Ramos (cell line): Measurements from ENCODE around the gene TOE1.
"Not testable (repeated sequence)": the region's sequence is repeated elsewhere in the genome, so short reads cannot be mapped to it uniquely, and the experiment has no call there.

Source experiments
- in situ Hi-C: fragments of 300-500 bp; cut with MboI; formaldehyde crosslinking; loops from one replicate; pipeline ENCODE4 v1.14.3; 2022; ENCODE audit warnings: low sequenced_read_pairs; ENCODE audit not compliant: unreplicated experiment

Gene TOE1

GRCh38 chr1:45348966-45349677 is 9.2 kb downstream of the TOE1 start:
- in situ Hi-C loops: loop anchor here (5.0 kb wide), 1 partner anchor 143 kb away; the partner anchor contains the start of gene TESK2

DNA sequence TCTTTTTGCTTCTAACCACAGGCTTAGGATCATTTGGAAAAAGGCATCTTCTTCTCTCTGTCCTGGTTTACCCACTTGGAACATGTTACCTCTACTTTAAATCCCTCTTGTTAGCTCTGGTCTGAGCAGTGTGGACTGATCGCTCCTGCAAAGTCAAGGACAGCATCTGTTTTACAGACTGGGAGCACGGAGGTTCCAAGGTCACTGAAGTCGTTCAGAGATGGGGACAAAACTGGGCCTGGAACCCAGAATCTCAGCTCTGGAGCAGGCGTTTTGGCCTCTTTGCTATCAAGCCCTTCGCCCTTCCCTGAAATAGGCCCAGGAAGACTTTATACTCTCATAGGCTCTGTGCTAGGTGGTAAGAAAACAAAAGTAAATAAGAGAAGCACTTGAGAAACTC is 11.5 kb downstream of the TOE1 start:
- in situ Hi-C loops: no loop called here

GRCh38 chr1:45353685-45354084 is 13.7 kb downstream of the TOE1 start:
- in situ Hi-C loops: no loop called here

DNA sequence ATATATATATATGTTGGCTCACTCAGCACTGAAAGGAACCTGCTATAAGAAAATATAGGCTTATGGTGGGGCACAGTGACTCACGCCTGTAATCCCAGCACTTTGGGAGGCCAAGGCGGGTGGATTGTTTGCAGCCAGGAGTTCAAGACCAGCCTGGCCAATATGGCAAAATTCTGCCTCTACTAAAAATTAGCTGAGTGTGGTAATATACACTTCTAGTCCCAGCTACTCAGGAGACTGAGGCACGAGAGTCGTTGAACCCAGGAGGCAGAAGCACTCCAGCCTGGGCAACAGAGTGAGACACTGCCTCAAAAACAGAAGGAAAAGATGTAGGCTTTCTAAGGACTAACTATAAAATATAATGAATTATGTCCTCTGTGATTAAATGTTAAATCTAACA is 14.9 kb downstream of the TOE1 start:
- in situ Hi-C loops: no loop called here

DNA sequence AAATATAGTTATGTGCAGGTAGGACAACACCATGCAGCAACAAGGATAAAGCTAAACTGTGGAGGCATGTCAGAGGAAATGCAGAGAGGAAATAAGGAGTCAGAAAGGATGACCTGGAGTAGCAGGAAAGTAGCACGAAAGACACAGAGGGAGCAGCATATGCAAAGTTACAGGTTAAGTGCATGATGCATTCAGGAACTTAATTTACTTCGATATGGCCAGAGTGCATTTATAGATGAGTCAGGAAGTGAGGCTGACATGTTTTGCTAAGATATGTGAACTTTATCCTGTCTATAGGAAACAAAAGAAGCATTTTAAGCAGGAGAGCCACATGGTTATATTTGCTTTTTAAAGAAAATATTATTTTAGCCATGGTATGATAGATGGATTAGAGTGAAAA is 15.7 kb downstream of the TOE1 start:
- in situ Hi-C loops: no loop called here

- in situ Hi-C loops: no loop called here
Measured at GRCh38 chr1:45356186-45356585, 16.2 kb downstream of the TOE1 start.

DNA sequence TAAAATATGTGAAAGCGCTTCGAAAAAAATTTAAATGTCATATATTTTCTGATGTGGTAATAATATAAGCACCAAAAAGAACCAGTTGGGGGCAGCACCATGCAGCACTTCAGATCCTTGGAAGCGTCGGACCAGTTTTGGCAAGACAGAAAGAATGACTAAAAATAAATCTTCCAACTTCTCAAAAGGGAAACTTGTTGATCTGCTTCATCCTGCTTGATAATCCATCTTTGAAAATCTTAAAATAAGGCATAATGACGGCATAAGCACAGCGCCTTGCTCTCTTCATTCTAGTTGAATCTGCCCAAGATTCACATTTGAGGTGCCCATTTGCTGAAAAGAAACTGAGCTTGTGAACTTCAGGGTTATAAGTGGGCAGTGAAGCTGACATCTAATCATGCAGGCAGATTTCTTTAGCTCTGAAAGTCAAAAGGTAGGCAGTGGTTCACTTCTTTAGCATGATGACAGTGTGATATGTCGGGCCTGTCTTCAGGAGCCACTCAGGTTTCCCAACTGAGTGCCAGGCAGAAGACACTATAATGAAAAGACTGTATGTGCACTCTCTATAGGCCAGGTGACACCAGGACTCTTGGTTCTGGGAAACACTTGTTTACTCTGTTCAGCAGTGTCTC is 20.0 kb downstream of the TOE1 start:
- in situ Hi-C loops: no loop called here

- in situ Hi-C loops: not testable (repeated sequence)
Measured at GRCh38 chr1:45360981-45361380, 21.0 kb downstream of the TOE1 start.

DNA sequence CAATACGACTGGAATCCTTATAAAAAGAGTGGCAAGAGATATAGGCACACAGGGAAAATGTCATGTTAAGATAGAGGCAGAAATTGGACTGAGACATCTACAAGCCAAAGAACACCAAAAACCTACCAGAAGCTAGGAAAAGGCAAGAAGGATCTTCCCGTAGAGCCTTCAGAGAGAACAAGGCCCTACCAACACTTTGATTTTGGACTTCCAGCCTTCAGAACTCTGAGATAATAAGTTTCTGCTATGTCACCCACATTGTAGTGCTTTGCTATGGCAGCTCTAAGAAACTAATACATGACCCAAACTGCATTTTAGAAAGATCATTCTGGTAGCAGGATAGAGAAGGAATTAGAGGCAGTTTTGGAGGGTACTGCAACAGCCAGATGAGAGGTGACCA is 24.3 kb downstream of the TOE1 start:
- in situ Hi-C loops: no loop called here

GRCh38 chr1:45365051-45365450 is 25.1 kb downstream of the TOE1 start:
- in situ Hi-C loops: no loop called here

DNA sequence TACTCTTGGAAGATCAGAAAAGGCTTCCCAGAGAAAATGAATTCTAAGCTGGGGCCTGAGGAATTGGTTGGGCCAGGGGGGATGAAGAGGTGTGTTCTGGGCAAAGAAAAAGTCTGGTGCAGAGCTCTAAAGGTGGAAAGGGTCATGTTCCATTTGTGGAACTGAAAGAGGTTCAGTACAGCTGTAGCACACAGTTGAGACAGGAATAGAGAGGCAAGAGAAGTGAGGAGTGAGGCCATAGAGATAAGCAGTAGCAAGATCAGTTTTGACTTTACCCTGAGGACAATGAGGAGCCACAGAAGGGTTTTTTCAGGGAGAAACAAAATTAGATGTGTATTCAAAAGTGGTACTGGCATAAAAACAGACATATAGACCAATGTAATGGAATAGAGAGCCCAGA is 30.6 kb downstream of the TOE1 start:
- in situ Hi-C loops: no loop called here

GRCh38 chr1:45373573-45373972 is 33.6 kb downstream of the TOE1 start:
- in situ Hi-C loops: no loop called here

DNA sequence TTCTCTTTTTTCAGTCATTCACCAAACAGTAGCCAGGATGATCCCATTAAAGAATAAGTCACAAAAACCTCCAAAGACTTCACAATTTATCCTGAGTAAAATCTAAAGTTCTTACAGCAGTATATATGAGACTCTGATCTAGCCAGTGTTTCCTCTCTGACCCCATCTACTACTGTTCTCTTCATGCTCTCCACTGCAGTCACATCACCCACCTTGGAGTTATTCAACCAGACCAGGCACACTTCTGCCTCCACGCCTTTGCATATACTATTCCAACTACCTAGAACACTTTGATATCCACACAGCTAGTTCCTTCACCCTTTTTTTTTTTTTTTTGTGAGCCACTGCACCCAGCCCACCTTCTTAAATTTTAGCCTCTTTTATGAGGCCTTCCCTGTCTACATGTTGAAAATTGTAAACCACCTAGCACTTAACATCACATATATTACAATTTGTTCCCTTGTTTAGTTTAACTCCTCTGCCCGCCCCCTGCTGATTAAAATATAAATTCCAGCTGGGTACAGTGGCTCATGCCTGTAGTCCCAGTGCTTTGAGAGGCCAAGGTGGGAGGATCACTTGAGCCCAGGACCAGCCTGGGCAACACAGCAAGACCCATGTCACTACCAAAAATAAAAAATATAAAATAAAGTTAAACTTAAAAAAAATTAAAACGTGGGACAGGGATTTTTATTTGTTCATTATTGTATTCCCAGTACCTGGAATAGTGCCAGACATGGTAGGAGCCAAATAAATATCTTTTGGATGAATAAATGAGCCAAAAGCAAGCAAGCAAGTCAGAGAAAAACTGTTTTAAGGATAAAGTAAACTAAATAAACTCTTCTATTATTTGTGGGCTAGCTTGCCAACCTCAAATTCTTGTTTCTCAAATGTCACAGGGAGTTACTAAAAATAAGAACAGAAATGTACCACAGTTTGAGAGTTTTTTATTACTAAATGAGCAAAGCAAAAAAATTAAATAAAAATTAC is 35.4 kb downstream of the TOE1 start:
- in situ Hi-C loops: no loop called here

GRCh38 chr1:45378184-45378583 is 38.2 kb downstream of the TOE1 start:
- in situ Hi-C loops: no loop called here

GRCh38 chr1:45379524-45379923 is 39.6 kb downstream of the TOE1 start:
- in situ Hi-C loops: no loop called here

- in situ Hi-C loops: no loop called here
Measured at GRCh38 chr1:45380125-45380524, 40.2 kb downstream of the TOE1 start.

GRCh38 chr1:45380730-45381129 is 40.8 kb downstream of the TOE1 start:
- in situ Hi-C loops: no loop called here

DNA sequence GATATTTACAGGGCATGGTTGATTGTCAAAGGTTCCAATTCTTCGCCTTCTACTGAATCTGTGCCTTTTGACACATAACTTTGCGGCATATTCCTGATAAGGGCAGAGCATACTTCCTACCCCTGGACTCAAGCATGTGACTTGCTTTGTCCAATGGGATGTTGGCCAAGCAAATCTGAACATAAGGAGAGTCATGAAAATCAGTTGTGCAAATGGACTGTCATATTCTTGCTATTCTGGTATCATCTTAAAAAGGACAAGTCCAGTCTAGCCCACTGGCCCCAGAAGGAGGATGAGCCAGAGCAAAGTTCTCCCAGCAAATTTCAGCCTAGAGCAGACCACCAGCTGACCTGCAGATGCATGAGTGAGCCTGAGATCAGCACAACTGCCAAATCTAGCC is 41.3 kb downstream of the TOE1 start:
- in situ Hi-C loops: no loop called here

DNA sequence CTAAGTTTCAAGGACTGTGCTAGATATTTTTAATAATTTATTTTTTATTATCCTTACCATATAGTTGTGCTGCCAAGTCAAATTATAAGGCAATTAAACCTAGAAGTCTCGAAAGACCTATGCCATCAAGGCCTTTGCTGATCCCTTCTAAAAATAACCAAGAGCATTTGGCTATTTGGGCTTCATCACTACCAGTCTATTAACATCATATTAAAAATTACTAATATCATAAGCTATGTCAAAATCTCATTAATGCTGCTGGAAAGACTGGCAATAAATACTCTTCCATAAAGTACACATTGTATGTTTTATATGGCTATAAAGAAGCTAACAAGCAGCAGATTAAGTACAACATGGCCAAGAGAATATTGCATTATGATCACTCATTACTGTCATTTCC is 43.2 kb downstream of the TOE1 start:
- in situ Hi-C loops: no loop called here

GRCh38 chr1:45384213-45384612 is 44.2 kb downstream of the TOE1 start:
- in situ Hi-C loops: not testable (repeated sequence)

DNA sequence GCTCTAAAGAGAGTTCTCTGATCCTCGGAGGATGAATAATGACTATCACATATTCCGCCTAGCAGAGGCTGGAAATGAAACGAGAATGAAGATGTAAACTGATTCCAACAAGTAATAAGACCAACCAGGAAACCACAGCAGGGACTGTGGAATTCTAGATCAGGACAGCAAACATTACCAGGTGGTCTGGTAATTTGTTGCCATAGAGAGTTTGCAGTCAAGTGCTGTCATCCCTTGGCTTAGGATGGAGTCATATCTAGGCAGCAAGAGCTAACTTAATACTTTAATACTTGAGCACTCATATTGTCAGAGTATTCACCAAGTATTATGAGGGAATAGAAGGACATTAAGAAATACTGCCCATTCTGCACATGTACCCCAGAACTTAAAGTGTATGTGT is 45.3 kb downstream of the TOE1 start:
- in situ Hi-C loops: no loop called here
